ENCODE measurements around the gene SC5D.

SC5D gene

GRCh38 chr11:121295246-121296029, 2.9 kb downstream of the SC5D start:
- no peak for DNase-seq

GRCh38 chr11:121297872-121298271, 5.3 kb downstream of the SC5D start:
- DNase-seq, result no peak

GRCh38 chr11:121298774-121299173, 6.2 kb downstream of the SC5D start:
- no peak for DNase-seq

GRCh38 chr11:121299417-121299816, 6.8 kb downstream of the SC5D start:
- no peak for DNase-seq

- no peak for DNase-seq
Observed at GRCh38 chr11:121300313-121300971, 7.9 kb downstream of the SC5D start.

GRCh38 chr11:121300972-121301699, 8.6 kb downstream of the SC5D start:
- no peak for DNase-seq

- DNase-seq, result no peak
Observed at GRCh38 chr11:121304759-121305158, 12.2 kb downstream of the SC5D start.

GRCh38 chr11:121308816-121309215, 16.2 kb downstream of the SC5D start:
- DNase-seq, result no peak

GRCh38 chr11:121309688-121310087, 17.1 kb downstream of the SC5D start:
- no peak for DNase-seq

GRCh38 chr11:121310908-121311307, 18.3 kb downstream of the SC5D start:
- no peak for DNase-seq

GRCh38 chr11:121311373-121311772, 18.8 kb downstream of the SC5D start:
- DNase-seq, result no peak

- no peak for DNase-seq
Observed at GRCh38 chr11:121312483-121312882, 19.9 kb downstream of the SC5D start.

GRCh38 chr11:121318848-121319834, 26.6 kb downstream of the SC5D start:
- peak; percentile 20 for DNase-seq

- peak; percentile 26 for DNase-seq
Observed at GRCh38 chr11:121321614-121322243, 29.2 kb downstream of the SC5D start.

- DNase-seq, result no peak
Observed at GRCh38 chr11:121323046-121323607, 30.6 kb downstream of the SC5D start.

- DNase-seq, result no peak
Observed at GRCh38 chr11:121326230-121326629, 33.7 kb downstream of the SC5D start.

- DNase-seq, result no peak
Observed at GRCh38 chr11:121327553-121327952, 35.0 kb downstream of the SC5D start.

- DNase-seq, result peak; percentile 5
Observed at GRCh38 chr11:121328176-121328966, 35.8 kb downstream of the SC5D start.

- DNase-seq, result peak; percentile 2
Observed at GRCh38 chr11:121328967-121329679, 36.6 kb downstream of the SC5D start.

GRCh38 chr11:121329781-121330395, 37.3 kb downstream of the SC5D start:
- no peak for DNase-seq

Data from CD4-positive, alpha-beta T cell treated with Interferon gamma for 1 hour (primary cell).